SKM-1 (cell line): Measurements from ENCODE around the gene MLH3.
A peak's percentile ranks its signal among the peaks of the same experiment; 100 is the strongest.
"Not testable (repeated sequence)": the region's sequence is repeated elsewhere in the genome, so short reads cannot be mapped to it uniquely, and the experiment has no call there.

Source experiments
- DNase-seq: peaks from one replicate; lab custom pipeline; 2025; ENCODE audit not compliant: unreplicated experiment; lab: John Stamatoyannopoulos, UW

MLH3 gene

GRCh38 chr14:75032939-75033338 is 18.3 kb downstream of the MLH3 start:
- no peak for DNase-seq

DNA sequence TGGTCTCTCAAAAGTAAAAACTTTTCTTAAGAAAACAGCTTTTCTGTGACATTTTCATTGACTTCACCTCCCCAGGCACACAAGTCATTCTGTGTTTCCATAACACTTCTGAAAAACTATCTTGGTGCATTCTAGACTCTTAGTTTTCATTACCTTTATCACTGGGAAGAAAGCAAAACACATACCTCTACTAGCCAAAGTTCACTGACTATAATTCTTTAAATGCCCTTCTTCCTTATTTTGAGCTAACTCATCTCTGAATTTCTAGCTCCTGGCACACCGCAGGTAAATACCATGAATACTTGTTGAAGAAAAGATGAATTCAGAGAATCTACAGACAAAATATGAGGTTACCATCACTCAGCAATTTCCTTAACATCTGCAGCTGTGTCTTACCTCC is 21.1 kb downstream of the MLH3 start:
- no peak for DNase-seq

DNA sequence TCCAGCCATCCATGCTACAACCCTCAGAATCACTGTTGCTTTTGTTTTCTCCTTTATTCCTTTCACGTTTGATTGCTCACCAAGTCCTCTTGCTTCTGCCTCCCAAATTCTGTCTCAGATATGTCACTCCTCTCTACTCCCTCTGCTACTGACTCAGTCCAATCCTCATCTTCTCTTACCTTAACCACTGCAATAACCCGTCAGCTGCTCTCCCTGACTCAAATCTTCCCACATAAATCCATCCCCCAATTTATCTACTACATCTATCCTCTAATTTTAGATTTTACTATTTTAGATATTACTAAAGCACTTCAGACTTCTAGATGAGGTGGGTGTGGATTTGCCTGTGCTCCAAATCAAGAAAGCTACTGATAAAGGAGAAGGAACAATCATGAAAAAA is 25.4 kb downstream of the MLH3 start:
- no peak for DNase-seq

- no peak for DNase-seq
These were observed 26.2 kb downstream of the MLH3 start for GRCh38 chr14:75025082-75025481.

GRCh38 chr14:75023108-75023507 is 28.2 kb downstream of the MLH3 start:
- no peak for DNase-seq

DNA sequence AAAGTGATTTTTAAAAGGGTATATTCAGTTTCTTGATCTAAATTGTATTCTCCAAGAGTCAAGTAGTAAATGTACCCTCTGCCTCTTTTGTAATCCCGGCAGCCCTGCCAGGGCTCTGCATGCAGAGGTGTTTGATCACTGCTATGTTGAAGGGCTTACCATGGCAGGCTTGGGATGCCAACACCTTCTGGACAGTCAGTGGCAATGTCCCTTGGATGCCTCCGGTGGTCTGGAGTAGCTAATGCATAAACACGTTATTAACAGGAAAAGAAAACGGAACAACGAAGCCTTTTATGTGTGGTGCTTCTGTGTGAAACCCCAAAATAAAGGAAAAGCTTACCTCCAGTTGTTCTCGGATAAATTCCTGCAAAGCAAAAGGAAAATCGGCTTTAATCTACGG is 28.6 kb downstream of the MLH3 start:
- no peak for DNase-seq

DNA sequence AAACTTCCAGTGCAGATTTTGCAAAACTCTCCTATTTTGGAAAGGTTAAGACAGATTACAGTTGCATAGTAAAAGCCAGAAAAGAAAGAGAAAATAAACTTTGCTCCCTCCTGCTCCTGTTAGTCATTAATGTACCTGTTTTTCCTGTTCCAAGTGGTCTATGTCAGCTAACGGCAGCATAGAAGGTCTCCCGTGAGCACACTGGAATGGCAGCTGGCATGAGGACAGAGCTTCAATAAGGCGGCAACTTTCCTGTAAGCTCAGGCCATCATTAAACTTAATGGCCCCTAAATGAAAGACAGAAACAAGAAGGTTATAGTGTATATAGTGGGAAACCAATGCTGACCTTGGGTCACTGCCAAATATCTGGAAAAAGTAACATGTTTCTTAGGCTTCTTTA is 32.6 kb downstream of the MLH3 start:
- no peak for DNase-seq

DNA sequence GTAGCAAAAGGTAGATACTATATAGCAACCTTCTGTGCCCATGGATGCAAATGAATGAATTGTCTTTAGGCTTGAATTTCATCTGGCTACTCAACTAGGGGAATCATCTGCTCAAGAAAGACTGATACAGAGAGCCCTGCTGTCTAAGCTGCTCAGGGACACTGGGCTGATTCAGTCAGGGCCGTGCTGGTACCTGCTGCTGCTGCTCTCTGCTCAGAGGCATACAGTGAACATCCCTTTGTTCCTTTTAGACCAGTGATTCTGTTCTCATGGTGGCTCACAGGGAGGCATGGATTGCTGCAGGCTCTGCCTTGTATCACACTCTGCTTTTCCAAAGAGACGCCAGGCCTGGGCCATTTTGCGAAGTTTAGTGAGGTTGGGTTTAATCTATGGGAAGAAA is 34.5 kb downstream of the MLH3 start:
- DNase-seq, result no peak

- DNase-seq, result no peak
These were observed 35.8 kb downstream of the MLH3 start for GRCh38 chr14:75015496-75015895.

DNA sequence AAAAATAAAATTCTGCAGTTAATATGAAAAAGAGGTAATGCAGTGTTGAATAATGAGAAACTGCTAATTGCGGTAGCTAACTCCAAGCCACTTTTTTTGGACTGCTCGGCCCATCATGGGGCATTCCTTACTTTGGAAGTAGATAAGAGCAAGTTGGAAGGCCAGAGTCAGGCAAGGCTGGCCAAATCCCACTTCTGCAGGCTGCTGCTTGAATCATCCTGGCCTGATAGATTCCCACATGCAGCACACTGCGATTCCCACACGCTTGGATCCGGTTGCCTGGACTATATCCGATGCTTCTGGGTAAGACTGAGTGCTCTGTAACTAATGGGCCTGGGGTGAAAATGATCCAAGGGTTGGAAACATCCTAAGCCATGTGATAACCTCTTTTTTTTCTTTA is 38.0 kb downstream of the MLH3 start:
- DNase-seq, result no peak

- DNase-seq, result no peak
These were observed 39.8 kb downstream of the MLH3 start for GRCh38 chr14:75011356-75011994.

GRCh38 chr14:75010472-75011093 is 40.7 kb downstream of the MLH3 start:
- no peak for DNase-seq

GRCh38 chr14:75009176-75009575 is 42.1 kb downstream of the MLH3 start:
- no peak for DNase-seq

DNA sequence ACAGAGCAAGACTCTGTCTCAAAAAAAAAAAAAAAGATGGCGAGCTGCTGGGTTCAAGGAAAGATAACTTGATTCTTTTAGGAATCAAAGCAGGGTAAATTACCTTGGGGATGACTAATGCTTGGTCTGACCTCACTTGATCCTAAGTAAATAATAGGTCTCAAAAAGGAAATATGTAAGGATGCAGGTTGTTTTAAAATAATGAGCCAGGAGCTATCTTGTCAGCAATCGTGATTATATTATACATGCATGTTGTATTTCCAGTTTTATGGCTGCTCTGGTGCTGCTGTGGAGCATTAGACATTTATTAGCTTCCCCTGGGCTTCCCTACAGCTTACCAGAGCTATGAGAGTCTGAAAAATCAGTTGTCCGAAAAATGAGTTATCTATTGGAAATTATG is 45.9 kb downstream of the MLH3 start:
- DNase-seq, result no peak

DNA sequence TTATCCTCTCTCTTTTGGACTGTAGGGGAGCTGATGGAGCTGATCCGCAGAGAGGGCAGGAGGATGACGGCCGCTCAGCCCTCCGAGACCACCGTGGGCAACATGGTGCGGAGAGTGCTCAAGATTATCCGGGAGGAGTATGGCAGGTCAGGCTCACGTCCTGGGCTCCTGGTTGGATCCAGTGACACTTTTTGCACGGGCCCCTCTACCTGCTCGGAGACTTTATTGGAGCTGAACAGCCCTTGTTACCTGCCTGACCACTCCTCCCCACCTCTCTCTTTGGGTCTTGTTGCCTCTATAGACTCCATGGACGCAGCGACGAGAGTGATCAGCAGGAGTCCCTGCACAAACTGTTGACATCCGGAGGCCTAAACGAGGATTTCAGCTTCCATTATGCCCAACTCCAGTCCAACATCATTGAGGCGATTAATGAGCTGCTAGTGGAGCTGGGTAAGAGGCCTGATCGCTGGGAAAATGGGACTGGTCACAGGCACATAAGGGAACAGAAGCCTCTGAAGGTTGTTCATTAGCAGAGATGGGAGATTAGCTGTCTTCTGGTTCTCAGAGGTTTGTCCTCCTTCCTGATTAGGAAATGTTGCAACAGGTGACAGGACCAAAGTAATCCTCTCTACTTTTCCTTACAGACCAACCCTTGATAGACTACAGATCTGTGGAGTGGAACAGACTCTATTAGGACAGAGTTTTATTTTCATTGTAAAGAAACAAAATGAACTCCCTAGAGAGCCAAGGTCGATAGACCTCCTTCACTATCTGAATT is 47.8 kb downstream of the MLH3 start:
- no peak for DNase-seq

GRCh38 chr14:75002392-75003249 is 48.6 kb downstream of the MLH3 start, which contains the start of gene EIF2B2:
EIF2B2 (plus strand) TSS chr14:75002921; CDS start chr14:75002991, 70 bp downstream.
- DNase-seq, result peak; percentile 68

DNA sequence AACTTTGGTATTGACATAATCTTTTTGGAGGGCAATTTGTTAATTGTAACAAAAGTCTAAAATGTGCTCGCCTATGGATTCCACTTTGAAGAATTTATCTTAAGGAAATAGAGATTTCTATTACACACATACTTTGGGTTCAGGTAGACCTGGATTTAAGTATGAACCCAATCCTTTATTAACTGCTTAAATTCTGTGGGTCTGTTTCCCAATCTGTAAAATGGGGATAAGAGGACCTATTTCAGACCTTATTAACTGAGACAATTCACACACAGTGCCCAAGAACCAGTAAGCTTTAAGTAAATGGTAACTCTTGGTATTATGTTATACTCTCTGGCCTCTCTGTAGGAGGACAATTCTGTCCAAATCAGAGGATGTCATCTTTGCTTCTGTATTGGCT is 49.4 kb downstream of the MLH3 start:
- DNase-seq, result no peak

DNA sequence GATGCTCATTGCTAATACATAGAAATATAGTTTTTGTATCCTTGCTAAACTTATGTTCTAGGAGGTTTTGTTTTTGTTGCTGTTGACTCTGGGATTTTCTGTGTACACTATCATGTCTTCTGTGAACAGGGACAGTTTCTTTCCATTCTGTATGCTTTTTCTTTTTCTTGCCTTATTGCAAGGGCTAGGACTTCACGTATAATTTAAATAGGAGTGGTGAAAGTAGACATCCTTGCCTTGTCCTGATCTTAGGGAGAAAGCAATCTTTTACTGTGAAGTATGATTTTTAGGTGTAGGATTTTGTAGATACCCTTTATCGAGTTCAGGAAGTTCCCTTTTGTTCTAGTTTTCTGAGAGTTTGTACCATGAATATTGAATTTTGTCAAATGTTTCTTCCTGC is 50.0 kb downstream of the MLH3 start:
- no peak for DNase-seq

DNA sequence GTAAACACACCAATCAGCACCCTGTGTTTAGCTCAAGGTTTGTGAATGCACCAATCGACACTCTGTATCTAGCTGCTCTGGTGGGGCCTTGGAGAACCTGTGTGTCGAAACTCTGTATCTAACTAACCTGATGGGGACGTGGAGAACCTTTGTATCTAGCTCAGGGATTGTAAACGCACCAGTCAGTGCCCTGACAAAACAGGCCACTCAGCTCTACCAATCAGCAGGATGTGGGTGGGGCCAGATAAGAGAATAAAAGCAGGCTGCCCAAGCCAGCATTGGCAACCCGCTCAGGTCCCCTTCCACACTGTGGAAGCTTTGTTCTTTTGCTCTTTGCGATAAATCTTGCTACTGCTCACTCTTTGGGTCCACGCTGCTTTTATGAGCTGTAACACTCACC is 55.5 kb downstream of the MLH3 start:
- DNase-seq, result not testable (repeated sequence)

GRCh38 chr14:74994182-74994581 is 57.1 kb downstream of the MLH3 start:
- not testable (repeated sequence) for DNase-seq

- no peak for DNase-seq
These were observed 62.3 kb downstream of the MLH3 start for GRCh38 chr14:74988993-74989392.
